Measurements from ENCODE around the gene RGS3.

DNA sequence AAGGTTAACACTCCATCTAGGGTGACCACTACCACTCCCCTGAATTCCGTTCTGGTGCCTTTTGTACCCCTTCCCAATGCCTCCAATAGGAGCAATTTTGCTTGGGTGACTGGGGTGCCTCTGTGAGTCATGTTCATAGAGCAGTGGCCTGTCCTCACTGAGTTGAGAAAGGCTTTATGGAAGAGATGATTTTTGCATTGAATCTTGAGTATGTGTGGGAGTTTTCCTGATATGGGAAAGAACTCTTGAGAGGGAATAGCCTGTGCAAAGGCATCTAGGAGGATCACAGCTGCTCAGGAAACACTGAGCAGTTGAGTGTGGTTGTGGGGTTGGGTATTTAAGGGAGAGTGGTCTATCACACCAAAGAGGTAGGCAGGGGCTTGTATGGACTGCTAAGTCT lies 36.8 kb upstream of the RGS3 start:
- TF ChIP-seq, protein P1, sequence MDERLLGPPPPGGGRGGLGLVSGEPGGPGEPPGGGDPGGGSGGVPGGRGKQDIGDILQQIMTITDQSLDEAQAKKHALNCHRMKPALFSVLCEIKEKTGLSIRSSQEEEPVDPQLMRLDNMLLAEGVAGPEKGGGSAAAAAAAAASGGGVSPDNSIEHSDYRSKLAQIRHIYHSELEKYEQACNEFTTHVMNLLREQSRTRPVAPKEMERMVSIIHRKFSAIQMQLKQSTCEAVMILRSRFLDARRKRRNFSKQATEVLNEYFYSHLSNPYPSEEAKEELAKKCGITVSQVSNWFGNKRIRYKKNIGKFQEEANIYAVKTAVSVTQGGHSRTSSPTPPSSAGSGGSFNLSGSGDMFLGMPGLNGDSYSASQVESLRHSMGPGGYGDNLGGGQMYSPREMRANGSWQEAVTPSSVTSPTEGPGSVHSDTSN (CRISPR knock-in tag; IDR thresholded peaks at IDR 0.05) = no peak
- TF ChIP-seq FOXM1 (CRISPR knock-in tag; IDR thresholded peaks at IDR 0.05) (no peak), NR2C2 (CRISPR knock-in tag; IDR thresholded peaks at IDR 0.05; ENCODE audit: borderline replicate concordance) (no peak), EZH2 (conservative IDR thresholded peaks at IDR 0.05; ENCODE audit: low read depth, low read length) (no peak), ZNF10 (CRISPR knock-in tag; IDR thresholded peaks at IDR 0.05; ENCODE audit: borderline replicate concordance, low read depth) (no peak), ZNF274 (CRISPR knock-in tag; IDR thresholded peaks at IDR 0.05) (no peak), SP4 (CRISPR knock-in tag; IDR thresholded peaks at IDR 0.05) (no peak), ZFY (CRISPR knock-in tag; IDR thresholded peaks at IDR 0.05) (no peak)
- TF ChIP-seq, protein P2, sequence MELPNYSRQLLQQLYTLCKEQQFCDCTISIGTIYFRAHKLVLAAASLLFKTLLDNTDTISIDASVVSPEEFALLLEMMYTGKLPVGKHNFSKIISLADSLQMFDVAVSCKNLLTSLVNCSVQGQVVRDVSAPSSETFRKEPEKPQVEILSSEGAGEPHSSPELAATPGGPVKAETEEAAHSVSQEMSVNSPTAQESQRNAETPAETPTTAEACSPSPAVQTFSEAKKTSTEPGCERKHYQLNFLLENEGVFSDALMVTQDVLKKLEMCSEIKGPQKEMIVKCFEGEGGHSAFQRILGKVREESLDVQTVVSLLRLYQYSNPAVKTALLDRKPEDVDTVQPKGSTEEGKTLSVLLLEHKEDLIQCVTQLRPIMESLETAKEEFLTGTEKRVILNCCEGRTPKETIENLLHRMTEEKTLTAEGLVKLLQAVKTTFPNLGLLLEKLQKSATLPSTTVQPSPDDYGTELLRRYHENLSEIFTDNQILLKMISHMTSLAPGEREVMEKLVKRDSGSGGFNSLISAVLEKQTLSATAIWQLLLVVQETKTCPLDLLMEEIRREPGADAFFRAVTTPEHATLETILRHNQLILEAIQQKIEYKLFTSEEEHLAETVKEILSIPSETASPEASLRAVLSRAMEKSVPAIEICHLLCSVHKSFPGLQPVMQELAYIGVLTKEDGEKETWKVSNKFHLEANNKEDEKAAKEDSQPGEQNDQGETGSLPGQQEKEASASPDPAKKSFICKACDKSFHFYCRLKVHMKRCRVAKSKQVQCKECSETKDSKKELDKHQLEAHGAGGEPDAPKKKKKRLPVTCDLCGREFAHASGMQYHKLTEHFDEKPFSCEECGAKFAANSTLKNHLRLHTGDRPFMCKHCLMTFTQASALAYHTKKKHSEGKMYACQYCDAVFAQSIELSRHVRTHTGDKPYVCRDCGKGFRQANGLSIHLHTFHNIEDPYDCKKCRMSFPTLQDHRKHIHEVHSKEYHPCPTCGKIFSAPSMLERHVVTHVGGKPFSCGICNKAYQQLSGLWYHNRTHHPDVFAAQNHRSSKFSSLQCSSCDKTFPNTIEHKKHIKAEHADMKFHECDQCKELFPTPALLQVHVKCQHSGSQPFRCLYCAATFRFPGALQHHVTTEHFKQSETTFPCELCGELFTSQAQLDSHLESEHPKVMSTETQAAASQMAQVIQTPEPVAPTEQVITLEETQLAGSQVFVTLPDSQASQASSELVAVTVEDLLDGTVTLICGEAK (IDR thresholded peaks at IDR 0.05) = no peak
- TF ChIP-seq, protein P2 (CRISPR knock-in tag; IDR thresholded peaks at IDR 0.05) = no peak
- TF ChIP-seq, protein P3, sequence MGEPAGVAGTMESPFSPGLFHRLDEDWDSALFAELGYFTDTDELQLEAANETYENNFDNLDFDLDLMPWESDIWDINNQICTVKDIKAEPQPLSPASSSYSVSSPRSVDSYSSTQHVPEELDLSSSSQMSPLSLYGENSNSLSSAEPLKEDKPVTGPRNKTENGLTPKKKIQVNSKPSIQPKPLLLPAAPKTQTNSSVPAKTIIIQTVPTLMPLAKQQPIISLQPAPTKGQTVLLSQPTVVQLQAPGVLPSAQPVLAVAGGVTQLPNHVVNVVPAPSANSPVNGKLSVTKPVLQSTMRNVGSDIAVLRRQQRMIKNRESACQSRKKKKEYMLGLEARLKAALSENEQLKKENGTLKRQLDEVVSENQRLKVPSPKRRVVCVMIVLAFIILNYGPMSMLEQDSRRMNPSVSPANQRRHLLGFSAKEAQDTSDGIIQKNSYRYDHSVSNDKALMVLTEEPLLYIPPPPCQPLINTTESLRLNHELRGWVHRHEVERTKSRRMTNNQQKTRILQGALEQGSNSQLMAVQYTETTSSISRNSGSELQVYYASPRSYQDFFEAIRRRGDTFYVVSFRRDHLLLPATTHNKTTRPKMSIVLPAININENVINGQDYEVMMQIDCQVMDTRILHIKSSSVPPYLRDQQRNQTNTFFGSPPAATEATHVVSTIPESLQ (CRISPR knock-in tag; conservative IDR thresholded peaks at IDR 0.05) = no peak
